Measurements from ENCODE around the gene LPIN1. TPM values are rescaled to one million over a fixed set of nuclear protein-coding genes. Genes with fewer than 3 reads are reported as not detected.
"Not testable (repeated sequence)": the region's sequence is repeated elsewhere in the genome, so short reads cannot be mapped to it uniquely, and the experiment has no call there.

LPIN1 gene
- total and polyA plus RNA-seq, 12 donors, result 18.9 to 61.0 (median 34.4) TPM

- DNase-seq, result no peak
- Histone ChIP-seq H3K9me3 (no peaks in the 10 kb centered on the region), H3K4me3 (no peak overlapping the region), H3K27me3 (peaks cover 0 to 35% (median 9%) of the 10 kb centered on the region in 7 donors), H3K36me3 (no peaks in the 10 kb centered on the region), H3K27ac (no peak overlapping the region), H3K4me1 (peaks cover 0 to 7% (median 0%) of the 10 kb centered on the region in 9 donors)
- intact Hi-C loops (cut with DNase I), result no loop called here
- no peak for ATAC-seq
- no peak for TF ChIP-seq CTCF (IDR thresholded peaks at IDR 0.05)
Observed at GRCh38 chr2:11723061-11723371, 23.4 kb upstream of the LPIN1 start.

GRCh38 chr2:11724151-11724550 is 22.3 kb upstream of the LPIN1 start:
- H3K27me3 ChIP-seq, result peaks cover 0 to 29% (median 7%) of the 10 kb centered on the region in 7 donors
- H3K27ac ChIP-seq, result no peak overlapping the region
- peaks cover 0 to 5% (median 0%) of the 10 kb centered on the region in 9 donors for H3K4me1 ChIP-seq
- ATAC-seq, result no peak
- no peak for DNase-seq
- H3K4me3 ChIP-seq, result no peak overlapping the region
- H3K9me3 ChIP-seq, result no peaks in the 10 kb centered on the region
- H3K36me3 ChIP-seq, result no peaks in the 10 kb centered on the region
- TF ChIP-seq CTCF (IDR thresholded peaks at IDR 0.05), result no peak
- intact Hi-C loops (cut with DNase I), result no loop called here
- WGBS, 2 donors, result 83 to 88% methylated on average over 7 of the region's 7 CpGs

DNA sequence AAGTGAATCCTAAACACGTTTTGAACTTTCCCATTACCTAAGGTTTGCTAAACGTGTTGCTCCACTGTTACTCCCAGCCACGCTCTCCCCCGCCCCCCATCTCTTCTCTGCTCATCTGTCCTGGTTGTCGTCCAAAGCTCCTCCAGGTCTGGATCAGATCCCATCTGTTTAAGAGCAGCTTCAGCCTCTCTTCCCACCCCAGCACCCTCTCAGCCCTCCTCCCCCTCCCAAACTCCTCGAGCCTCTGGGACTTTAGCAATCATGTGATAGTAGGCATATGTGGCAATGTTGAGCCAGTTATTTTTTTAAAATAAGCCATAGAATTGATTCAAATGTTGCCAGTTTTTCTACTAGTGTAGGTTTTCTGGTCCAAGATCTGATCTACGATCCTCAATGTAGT is 20.0 kb upstream of the LPIN1 start:
- Histone ChIP-seq H3K27ac (no peak overlapping the region), H3K9me3 (no peaks in the 10 kb centered on the region), H3K4me1 (peaks cover 0 to 6% (median 0%) of the 10 kb centered on the region in 9 donors), H3K27me3 (peaks cover 0 to 21% (median 5%) of the 10 kb centered on the region in 7 donors), H3K4me3 (no peak overlapping the region), H3K36me3 (no peaks in the 10 kb centered on the region)
- WGBS, 2 donors, result 38 to 42% methylated on average over 7 of the region's 7 CpGs
- intact Hi-C loops (cut with DNase I), result no loop called here
- DNase-seq, result no peak
- ATAC-seq, result no peak
- no peak for TF ChIP-seq CTCF (IDR thresholded peaks at IDR 0.05)

DNA sequence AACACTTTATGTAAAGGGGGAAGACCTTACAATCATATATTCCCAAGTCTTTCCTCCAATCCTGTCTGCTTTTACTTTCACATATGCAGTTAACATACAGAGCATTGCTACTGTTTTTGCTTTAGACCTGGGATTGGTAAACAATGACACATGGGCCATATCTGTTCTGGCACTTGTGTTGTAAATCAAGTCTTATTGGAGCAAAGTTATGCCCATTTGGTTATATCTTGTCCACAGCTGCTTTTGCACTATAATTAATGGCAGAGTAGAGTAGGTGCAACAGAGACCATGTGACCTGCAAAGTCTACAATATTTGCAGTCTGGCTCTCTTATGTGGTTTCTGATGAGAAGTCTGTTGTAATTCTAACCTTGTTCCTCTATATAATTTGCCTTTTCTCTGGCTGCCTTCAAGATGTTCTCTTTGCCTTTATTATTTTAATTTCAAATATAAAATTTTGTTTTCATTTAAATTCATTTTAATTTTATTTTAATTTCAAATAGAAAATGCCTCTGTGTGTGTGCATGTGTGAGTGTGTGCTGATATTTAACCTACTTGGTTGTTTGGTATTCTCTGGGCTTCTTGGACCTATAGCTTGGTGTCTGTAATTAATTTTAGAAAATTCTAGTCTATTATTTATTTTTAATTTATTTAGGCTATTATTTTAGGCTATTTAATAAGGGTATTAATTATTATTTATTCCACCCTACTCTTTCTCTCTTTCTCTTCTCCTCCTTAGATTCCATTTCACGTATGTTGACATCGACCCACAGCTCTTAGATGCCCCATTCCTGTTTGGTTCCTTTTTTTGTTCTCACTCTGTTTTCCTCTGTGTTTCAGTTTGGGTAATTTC is 16.8 kb upstream of the LPIN1 start:
- Histone ChIP-seq H3K27me3 (peaks cover 0 to 36% (median 9%) of the 10 kb centered on the region in 7 donors), H3K9me3 (no peaks in the 10 kb centered on the region), H3K4me3 (no peak overlapping the region), H3K4me1 (peaks cover 0 to 6% (median 0%) of the 10 kb centered on the region in 9 donors), H3K36me3 (no peaks in the 10 kb centered on the region), H3K27ac (no peak overlapping the region)
- WGBS, 2 donors, result 81 to 84% methylated on average over 2 of the region's 2 CpGs
- DNase-seq (no peak), ATAC-seq (no peak)
- intact Hi-C loops (cut with DNase I), result no loop called here
- no peak for TF ChIP-seq CTCF (IDR thresholded peaks at IDR 0.05)

- intact Hi-C loops (cut with DNase I); H3K4me3 ChIP-seq; H3K27ac ChIP-seq; ATAC-seq; H3K4me1 ChIP-seq; H3K36me3 ChIP-seq; H3K9me3 ChIP-seq; DNase-seq: not testable (repeated sequence)
- 73 to 78% methylated on average over 4 of the region's 4 CpGs for WGBS, 2 donors
- peaks cover 0 to 48% (median 9%) of the 10 kb centered on the region in 7 donors for H3K27me3 ChIP-seq
Observed at GRCh38 chr2:11731214-11731984, 15.0 kb upstream of the LPIN1 start.

Measured in heart right ventricle (tissue), 16 donors.